Ammon's horn (tissue), 1 donor: ENCODE measurements around the gene ZNF770.

Source experiments
- DNase-seq: peaks from one replicate; pipeline ENCODE4 v3.0.0-alpha.2; 2016; ENCODE audit warnings: low spot score

Gene ZNF770, protein sequence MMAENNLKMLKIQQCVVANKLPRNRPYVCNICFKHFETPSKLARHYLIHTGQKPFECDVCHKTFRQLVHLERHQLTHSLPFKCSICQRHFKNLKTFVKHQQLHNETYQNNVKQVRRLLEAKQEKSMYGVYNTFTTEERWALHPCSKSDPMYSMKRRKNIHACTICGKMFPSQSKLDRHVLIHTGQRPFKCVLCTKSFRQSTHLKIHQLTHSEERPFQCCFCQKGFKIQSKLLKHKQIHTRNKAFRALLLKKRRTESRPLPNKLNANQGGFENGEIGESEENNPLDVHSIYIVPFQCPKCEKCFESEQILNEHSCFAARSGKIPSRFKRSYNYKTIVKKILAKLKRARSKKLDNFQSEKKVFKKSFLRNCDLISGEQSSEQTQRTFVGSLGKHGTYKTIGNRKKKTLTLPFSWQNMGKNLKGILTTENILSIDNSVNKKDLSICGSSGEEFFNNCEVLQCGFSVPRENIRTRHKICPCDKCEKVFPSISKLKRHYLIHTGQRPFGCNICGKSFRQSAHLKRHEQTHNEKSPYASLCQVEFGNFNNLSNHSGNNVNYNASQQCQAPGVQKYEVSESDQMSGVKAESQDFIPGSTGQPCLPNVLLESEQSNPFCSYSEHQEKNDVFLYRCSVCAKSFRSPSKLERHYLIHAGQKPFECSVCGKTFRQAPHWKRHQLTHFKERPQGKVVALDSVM

DNA sequence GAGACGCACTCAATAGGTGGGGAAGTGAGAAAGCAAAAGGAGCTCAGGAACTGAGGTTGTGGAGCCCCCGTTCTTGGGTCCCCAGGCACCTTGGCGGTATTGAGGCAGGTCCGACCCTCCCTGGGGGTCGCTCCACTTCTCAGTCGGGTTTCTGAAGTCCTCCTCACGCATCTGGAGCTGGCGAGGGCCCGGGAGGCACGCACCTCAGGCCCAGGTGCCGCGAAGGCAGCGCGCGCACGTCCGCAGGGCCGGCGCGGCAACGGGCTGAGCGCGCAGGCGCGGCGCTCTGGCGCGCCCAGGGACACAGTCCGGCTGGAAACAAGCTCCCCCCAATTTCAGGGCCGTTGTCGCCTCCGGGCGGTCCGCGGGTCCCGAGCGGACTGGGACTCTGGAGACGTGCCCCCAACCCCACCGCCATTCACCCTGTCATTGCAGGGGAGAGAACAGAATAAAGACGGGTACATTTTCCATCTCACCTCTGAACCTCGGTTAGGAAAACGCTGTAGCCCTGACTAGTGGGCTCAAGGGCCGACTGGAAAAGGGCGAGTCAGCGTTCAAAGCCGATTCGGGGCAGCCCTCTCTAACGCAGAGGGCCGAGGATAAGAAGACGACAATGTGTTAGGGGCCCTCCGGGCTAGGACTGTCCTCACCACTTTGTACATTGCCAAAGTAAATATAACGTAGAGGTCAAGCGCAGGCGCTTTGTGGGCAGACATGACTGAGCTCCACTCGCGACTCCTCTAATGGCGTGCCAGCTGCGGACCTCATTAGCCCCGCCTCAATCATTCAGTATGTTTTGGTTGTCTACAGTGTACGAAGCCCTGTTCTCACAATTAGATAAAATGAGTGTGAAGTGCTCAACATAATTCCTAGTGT is at the start of gene ZNF770:
TSS of gene ZNF770 (minus strand) at position 261 of the 876 bp plus-strand sequence. CDS start 4,853 bp downstream, outside the sequence.
- peak; percentile 80 for DNase-seq

DNA sequence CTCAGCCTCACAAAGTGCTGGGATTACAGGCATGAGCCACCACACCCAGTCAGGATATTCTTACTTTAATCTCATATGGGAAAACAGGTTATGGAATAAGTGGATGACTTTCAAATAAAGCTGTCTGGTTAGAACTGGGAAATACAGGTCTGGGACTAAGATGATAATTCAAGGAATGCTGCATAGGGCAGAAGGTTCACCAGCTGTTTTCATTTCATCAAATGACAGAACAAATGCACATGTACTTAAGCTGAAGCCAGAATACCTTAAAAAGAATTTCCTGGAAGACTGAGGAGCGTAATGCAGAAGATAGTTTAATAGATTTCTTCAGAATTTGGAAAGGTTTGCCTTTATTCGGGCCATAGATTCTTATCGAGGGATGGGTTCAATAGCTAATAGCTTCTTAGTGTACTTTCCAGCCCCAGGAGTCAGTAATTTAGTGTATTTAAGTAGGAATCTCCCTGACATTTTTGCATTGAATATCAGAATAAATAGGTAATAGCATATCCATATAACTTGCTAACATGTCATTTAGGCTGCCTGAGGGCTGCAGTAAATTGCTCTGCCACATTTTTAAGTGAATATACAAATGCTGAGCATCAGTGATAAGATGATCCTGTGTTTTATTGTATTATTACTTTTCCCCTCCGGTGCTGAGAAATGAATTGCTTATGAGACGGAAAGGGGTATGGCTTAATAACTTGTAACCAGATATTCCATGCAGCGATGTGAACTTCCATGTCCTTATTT is 40.3 kb upstream of the ZNF770 start:
- DNase-seq, result no peak

DNA sequence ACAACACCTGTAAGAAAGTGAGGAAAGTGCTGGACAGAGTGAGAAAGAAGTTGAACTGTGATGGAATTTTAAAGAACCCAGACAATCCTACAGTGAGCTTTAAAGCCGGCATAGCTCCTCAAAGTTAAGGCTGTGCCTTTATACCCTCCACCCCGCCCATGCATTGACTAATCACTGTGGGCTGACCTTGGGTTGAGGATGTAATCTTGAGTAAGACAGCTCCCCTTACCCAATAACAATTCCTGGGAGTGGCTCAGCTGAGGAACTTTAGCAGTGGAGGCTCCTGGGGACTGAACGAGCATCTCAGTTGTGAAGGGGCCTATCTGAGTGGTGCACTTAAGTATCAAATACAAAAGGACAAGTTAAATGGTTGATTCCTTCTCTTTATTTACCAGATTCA is 35.7 kb upstream of the ZNF770 start:
- DNase-seq, result no peak

DNA sequence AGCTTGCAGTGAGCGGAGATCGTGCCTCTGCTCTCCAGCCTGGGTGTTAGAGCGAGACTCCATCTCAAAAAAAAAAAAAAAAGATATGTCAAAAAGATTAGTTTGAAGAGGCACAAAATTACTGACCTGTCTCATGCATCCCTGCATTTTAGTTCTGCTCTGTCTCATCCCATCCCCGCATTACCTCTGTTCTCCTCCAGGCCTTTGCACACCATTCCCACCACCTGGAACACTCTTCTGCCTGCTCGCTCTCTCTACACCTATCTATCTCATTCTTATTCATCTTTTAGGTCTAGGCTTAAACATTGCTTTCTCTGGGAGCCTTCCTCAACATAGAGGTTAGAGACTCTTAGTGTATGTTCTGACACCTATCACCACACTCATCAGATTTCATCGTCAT is 32.9 kb upstream of the ZNF770 start:
- DNase-seq, result no peak

DNA sequence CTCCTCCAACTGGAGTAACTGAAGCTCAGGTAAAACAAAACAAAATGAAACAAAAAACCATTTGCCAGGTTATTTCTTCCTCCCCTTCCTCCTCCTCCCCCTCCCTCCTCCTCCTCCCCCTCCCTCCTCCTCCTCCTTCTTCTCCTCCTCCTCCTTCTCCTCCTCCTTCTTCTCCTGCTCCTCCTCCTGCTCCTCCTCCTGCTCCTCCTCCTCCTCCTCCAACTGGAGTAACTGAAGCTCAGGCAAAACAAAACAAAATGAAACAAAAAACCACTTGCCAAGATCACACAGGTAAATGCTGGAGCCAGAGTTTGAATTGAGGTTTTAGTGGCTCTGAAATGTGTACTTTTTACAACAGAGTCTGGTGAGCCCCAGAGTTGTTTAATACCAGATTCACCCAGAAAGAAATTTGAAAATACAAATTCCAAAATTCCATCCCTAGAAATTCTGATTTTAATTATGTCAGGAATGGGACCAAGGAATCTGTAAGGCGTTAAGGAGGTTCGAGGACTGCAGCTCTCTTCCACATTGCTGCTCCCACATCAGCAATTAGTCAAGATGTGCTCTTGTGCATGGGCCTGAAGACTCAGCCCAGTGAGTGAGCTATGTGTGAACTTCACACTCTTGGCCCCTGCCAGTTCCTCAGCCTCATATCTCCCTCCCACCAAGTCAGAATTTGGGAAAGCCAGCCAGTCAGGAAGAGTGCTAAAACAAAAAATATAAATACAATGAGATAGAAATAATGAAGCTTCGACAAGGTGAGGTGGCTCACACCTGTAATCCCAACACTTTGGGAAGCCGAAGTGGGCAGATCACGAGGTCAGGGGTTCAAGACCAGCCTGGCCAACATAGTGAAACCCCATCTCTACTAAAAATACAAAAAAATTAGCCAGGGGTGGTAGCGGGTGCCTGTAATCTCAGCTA is 31.6 kb upstream of the ZNF770 start:
- peak; percentile 12 for DNase-seq

DNA sequence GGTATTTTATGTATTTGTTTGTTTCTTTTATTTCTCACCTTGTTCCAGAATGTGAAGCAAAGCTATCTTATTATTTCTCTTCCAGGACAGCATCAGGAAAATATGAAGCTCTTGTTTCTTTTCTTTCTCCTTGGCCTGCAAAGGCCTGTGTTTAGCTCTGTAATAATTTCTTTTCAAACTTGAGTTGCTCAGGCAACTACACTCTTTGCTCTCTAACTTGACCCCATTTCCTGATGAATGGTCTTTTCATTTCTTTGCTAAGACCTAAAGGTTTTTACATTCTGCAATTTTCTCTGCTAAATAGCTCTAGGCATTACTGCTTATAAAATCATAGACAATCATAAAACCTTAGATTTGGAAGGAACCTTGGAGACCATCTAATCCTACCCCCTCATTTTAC is 26.2 kb upstream of the ZNF770 start:
- DNase-seq, result peak; percentile 23

DNA sequence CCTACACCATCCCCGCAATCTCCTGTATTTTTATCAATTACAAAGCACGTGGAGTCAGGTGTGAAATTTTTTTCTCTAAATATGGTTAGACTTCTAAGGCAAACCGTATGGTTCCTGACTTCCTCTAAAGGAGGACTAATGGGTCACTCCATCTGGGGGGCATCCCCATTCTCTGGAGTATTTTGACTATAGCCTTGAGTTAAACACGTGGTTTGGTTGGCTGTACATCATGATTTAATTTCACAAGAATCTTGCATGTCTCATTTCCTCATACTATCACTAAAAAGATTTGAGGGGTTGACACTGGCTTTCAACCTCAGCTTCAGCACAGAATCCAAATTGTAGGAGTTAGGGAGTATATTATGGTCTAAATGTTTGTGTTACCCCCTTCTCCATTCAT is 25.3 kb upstream of the ZNF770 start:
- no peak for DNase-seq

DNA sequence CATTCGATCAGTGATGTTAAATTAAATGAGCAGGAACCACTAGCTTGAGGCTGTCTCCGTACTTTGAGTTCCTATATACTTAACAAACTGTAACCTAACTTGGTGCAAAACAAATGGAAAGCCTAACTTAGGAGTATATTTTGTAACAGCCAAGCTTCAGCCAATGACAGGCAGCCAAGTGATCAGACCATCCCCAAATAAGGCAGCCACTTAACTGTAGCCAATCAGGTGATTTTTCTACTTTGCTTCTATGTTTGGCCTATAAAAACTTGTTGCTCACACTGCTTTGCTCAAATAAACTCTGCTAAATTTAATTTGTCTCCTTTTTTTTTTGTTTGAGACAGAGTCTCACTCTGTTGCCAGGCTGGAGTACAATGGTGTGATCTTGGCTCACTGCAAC is 19.3 kb upstream of the ZNF770 start:
- DNase-seq, result no peak

DNA sequence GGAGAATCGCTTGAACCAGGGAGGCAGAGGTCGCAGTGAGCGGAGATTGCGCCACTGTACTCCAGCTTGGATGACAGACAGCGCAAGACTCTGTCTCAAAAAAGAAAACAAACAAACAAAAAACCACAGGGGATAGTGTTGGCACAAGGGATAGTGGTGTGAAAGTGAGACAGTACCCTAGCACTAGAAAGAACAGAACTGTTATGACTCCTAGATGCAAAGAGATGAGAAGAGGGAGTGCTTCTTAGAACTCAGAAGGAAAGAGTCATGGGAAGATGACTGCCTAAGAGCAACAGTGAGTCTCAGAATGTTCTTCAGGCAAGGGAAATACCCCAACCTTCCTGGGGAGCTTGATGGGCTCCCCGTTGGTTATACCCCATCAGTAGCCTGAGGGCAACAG is 17.8 kb upstream of the ZNF770 start:
- no peak for DNase-seq

DNA sequence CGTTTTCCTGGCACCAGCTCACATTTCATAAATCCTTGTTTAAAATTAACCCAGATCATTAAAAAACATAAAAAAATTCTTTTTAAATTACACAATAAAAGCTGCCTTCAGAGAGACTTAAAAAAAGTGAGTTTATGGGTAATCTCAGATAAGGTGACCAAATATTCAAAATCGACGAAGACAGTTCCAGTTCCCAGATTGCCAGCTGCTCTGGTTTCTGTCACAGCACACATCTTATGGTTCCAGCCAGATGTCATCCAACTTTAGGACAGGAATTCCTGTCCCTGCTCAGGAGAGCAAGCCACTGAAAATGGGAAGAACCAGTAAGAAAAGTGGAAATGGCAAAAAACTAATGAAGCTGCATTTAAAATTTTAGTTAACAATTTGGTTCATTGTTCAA is 15.8 kb upstream of the ZNF770 start:
- DNase-seq, result no peak

DNA sequence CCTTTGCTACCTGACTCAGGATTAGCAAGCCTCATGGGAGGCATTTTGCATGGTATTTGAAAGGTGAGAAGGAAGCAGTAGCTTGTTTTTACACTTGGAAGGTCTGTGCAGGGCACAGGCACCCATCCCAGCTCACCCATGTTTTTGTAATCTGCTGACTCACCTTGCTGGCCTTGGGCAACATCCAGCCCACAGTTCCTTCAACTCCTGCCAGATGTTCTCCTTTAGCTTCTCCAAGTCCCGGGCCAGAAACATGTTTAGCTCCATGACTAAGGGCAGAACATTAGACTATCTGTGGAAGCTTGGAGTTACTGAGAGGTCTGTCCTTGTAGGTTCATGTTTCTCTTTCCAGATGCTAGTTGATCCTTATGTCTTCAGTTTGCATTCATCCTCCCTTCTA is 12.4 kb upstream of the ZNF770 start:
- no peak for DNase-seq

DNA sequence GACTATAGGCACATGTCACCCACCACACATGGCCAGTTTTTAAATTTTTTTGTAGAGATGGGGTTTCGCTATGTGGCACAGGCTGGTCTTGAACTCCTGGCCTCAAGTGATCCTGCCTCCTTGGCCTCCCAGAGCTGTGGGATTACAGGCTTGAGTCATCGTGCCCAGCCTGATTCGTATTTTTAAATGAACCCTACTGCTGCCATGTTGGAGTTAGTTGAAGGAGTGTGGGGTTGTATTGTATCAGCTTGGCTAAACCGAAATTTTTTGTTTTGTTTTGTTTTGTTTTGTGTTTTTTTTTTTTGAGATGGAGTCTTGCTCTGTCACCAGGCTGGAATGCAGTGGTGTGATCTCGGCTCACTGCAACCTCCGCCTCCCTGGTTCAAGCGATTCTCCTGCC is 11.8 kb upstream of the ZNF770 start:
- DNase-seq, result no peak

- no peak for DNase-seq
These were observed 6.8 kb upstream of the ZNF770 start for GRCh38 chr15:34994925-34995324.

GRCh38 chr15:34993877-34994276 is 5.8 kb upstream of the ZNF770 start:
- DNase-seq, result no peak

- no peak for DNase-seq
These were observed 5.3 kb upstream of the ZNF770 start for GRCh38 chr15:34993412-34993811.

GRCh38 chr15:34987609-34988026 is 469 bp downstream of the ZNF770 start:
- DNase-seq, result no peak

- DNase-seq, result no peak
These were observed 1.2 kb downstream of the ZNF770 start for GRCh38 chr15:34986771-34987480.

DNA sequence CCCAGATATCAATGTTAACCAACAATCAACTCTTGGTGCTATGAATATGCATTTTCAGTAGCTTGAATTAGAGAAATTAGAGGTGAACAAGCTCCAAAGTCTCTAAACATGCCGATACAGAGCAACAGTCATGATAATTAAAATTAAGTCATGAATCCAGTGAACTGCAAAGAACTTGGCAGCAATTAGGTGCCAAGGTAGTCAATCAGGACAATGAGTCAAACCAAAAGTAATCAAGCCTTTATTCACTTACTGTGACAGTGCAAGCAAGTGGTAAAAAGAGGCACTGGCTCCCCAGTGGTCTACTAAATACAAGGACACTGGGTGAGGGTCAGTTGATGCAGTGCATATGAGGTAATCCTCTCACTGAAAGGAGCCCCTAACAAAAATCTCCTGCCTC is 1.8 kb downstream of the ZNF770 start:
- no peak for DNase-seq

- no peak for DNase-seq
These were observed 3.0 kb downstream of the ZNF770 start for GRCh38 chr15:34984889-34985630.
